A549 (cell line): ENCODE measurements around the gene TFCP2L1. TPM values are rescaled to one million over a fixed set of nuclear protein-coding genes. Genes with fewer than 3 reads are reported as not detected.

Experiments used
- ATAC-seq, 2 experiments: fragments of 200-7000 bp in 1 of 2; fragments of >200 bp in 1 of 2; cut with Nextera tagmentation in 1 of 2; cut with Tn5 transposase in 1 of 2; 3 replicates each; pipeline versions ENCODE4 v1.8.0 to v1.9.1; 2018 to 2020; ENCODE audit warnings: mild to moderate bottlenecking in 1 of 2, moderate library complexity in 1 of 2
- CTCF ChIA-PET: fragments of 300-600 bp; sonication (Branson Sonifier 250); formaldehyde crosslinking; extraction: SDS; loops from one replicate; lab custom pipeline; 2021; ENCODE audit warnings: antibody characterized with exemption, inconsistent platforms; lab: Yijun Ruan, JAX
- POLR2A ChIA-PET: fragments of 350-600 bp; formaldehyde crosslinking; extraction: SDS; loops from one replicate; lab custom pipeline; 2021; ENCODE audit warnings: antibody characterized with exemption, inconsistent platforms; lab: Yijun Ruan, JAX
- DNase-seq, 2 experiments: peaks; one replicate each; pipeline versions ENCODE4 v3.0.0 to v3.0.0-alpha.2; 2011 to 2016; ENCODE audit warnings: low read depth in 1 of 2, low spot score in 1 of 2
- FAIRE-seq: peaks from 2 replicates; lab custom pipeline; 2011; peaks lifted over from hg19 to GRCh38; lab: Jason Lieb, UNC
- H3K27ac ChIP-seq, 2 experiments: fragments of >200 bp; sonication (Bioruptor Twin); formaldehyde crosslinking; 3 replicates each; pipeline ENCODE4 v1.5.1; 2016 to 2017
- H3K4me1 ChIP-seq: fragments of >200 bp; sonication (Bioruptor Twin); formaldehyde crosslinking; 3 replicates; pipeline ENCODE4 v1.6.1; 2016
- H3K4me2 ChIP-seq: fragments of >200 bp; sonication (Bioruptor Twin); formaldehyde crosslinking; 3 replicates; pipeline ENCODE4 v1.6.1; 2016
- H3K4me3 ChIP-seq: fragments of >200 bp; sonication (Bioruptor Twin); formaldehyde crosslinking; 3 replicates; pipeline ENCODE4 v1.5.1; 2016
- H3K9me3 ChIP-seq: fragments of >200 bp; sonication (Bioruptor Twin); formaldehyde crosslinking; 3 replicates; pipeline ENCODE4 v1.6.1; 2016
- ATOH8 ChIP-seq: fragments of 250-450 bp; sonication (Bioruptor Pico); IDR thresholded peaks from 2 replicates; pipeline ENCODE4 v1.5.0; 2020; ENCODE audit warnings: low read depth, mild to moderate bottlenecking, moderate library complexity
- CBX2 ChIP-seq: fragments of 200-600 bp; sonication (generic); IDR thresholded peaks from 2 replicates; pipeline ENCODE4 v1.6.1; 2016; ENCODE audit warnings: low read depth, mild to moderate bottlenecking, borderline replicate concordance
- CBX8 ChIP-seq: fragments of 200-600 bp; sonication (generic); IDR thresholded peaks from 2 replicates; pipeline ENCODE4 v1.6.1; 2016
- E2F6 ChIP-seq: IDR thresholded peaks from 2 replicates; pipeline ENCODE4 v1.6.1; 2012; ENCODE audit warnings: low read depth, borderline replicate concordance
- EHMT2 ChIP-seq: fragments of 200-600 bp; sonication (generic); IDR thresholded peaks from 2 replicates; pipeline ENCODE4 v1.6.1; 2016; ENCODE audit warnings: antibody characterized with exemption, low read depth, mild to moderate bottlenecking, moderate library complexity
- ESRRA ChIP-seq: fragments of 150-350 bp; IDR thresholded peaks from 2 replicates; pipeline ENCODE4 v1.6.1; 2014; ENCODE audit warnings: mild to moderate bottlenecking, low read length, borderline replicate concordance
- HES2 ChIP-seq: fragments of >200 bp; sonication (Bioruptor Twin); formaldehyde crosslinking; IDR thresholded peaks from 2 replicates; pipeline ENCODE4 v1.6.1; 2016
- HEYL ChIP-seq: fragments of 250-450 bp; sonication (Bioruptor Pico); IDR thresholded peaks from 2 replicates; pipeline ENCODE4 v1.8.0; 2021; ENCODE audit warnings: mild to moderate bottlenecking, moderate library complexity
- HOXA7 ChIP-seq: fragments of 250-450 bp; sonication (Bioruptor Pico); IDR thresholded peaks from 2 replicates; pipeline ENCODE4 v1.5.0; 2020; ENCODE audit warnings: mild to moderate bottlenecking, moderate library complexity
- HOXB13 ChIP-seq: fragments of 250-450 bp; sonication (Bioruptor Pico); IDR thresholded peaks from 2 replicates; pipeline ENCODE4 v1.5.0; 2020; ENCODE audit warnings: low read depth, mild to moderate bottlenecking, moderate library complexity
- JUN ChIP-seq, 2 experiments: fragments of >200 bp; sonication (Bioruptor Twin); formaldehyde crosslinking; IDR thresholded peaks; 2 replicates in 1 of 2; 3 replicates in 1 of 2; pipeline ENCODE4 v1.6.1; 2016 to 2017
- JUNB ChIP-seq: fragments of >200 bp; sonication (Bioruptor Twin); formaldehyde crosslinking; IDR thresholded peaks from 2 replicates; pipeline ENCODE4 v1.6.1; 2016
- KDM1A ChIP-seq: fragments of 200-600 bp; sonication (generic); IDR thresholded peaks from 2 replicates; pipeline ENCODE4 v1.6.1; 2016; ENCODE audit warnings: low read depth, mild to moderate bottlenecking
- MAFK ChIP-seq: fragments of 450-650 bp; IDR thresholded peaks from 2 replicates; pipeline ENCODE4 v1.6.1; 2014; ENCODE audit not compliant: partially characterized antibody
- MAX ChIP-seq: IDR thresholded peaks from 2 replicates; pipeline ENCODE4 v1.6.1; 2012
- NFE2L2 ChIP-seq: fragments of 150-350 bp; conservative IDR thresholded peaks from 2 replicates; pipeline ENCODE4 v1.6.1; 2014; ENCODE audit warnings: low read length
- PBX3 ChIP-seq: IDR thresholded peaks from 2 replicates; pipeline ENCODE4 v1.6.1; 2012
- POLR2A ChIP-seq: IDR thresholded peaks from 2 replicates; pipeline ENCODE4 v1.6.1; 2012; ENCODE audit warnings: mild to moderate bottlenecking, low read length
- RCOR1 ChIP-seq: fragments of 150-350 bp; IDR thresholded peaks from 2 replicates; pipeline ENCODE4 v1.6.1; 2014; ENCODE audit warnings: antibody characterized with exemption, low read length, low read depth
- RNF2 ChIP-seq: fragments of 200-600 bp; sonication (generic); IDR thresholded peaks from 2 replicates; pipeline ENCODE4 v1.6.1; 2016; ENCODE audit warnings: low read depth, mild to moderate bottlenecking, antibody characterized with exemption, moderate library complexity, borderline replicate concordance
- SREBF2 ChIP-seq: fragments of 450-650 bp; IDR thresholded peaks from 2 replicates; pipeline ENCODE4 v1.6.1; 2014; ENCODE audit warnings: mild to moderate bottlenecking, moderate library complexity
- TP53 ChIP-seq: fragments of 250-450 bp; sonication (Bioruptor Pico); IDR thresholded peaks from 2 replicates; pipeline ENCODE4 v1.5.0; 2021; ENCODE audit warnings: mild to moderate bottlenecking, moderate library complexity
- ZFP36 ChIP-seq: fragments of 450-650 bp; IDR thresholded peaks from 2 replicates; pipeline ENCODE4 v1.6.1; 2014; ENCODE audit warnings: borderline replicate concordance; ENCODE audit not compliant: partially characterized antibody
- WGBS: methylation state at CpG from one replicate; pipeline ENCODE4 v1.1.6; 2017; ENCODE audit errors: missing lambda C conversion rate; 5-methylcytosine and 5-hydroxymethylcytosine counted together
- polyA plus RNA-seq, 4 experiments: library from polyadenylated mRNA; depleted of rRNA in 3 of 4; stranded (reverse); fragments of >200 nt; fragmentation: RNase III in 1 of 4; extraction: RNeasy Plus Mini Kit Qiagen cat#74134 plus additional on column Dnase treatment in 1 of 4; gene quantifications; 2 replicates in 3 of 4; 3 replicates in 1 of 4; pipeline ENCODE4 v1.2.3, GENCODE V29; 2011 to 2017

Gene TFCP2L1
- polyA plus RNA-seq, 2 of the 4 experiments (the other 2 are of a cell fraction): 1.3 to 3.1 TPM

- POLR2A ChIA-PET: no interaction called here
- Histone ChIP-seq H3K4me1 (peaks cover 3% of the 10 kb centered on the region; the same call in 1 of the 3 replicates), H3K4me3 (no peak overlapping the region), H3K9me3 (no peaks in the 10 kb centered on the region), H3K4me2 (no peak overlapping the region), H3K27ac (no peak overlapping the region)
- FAIRE-seq: no peak
- DNase-seq: no peak
- ATAC-seq: no peak
- TF ChIP-seq JUN (IDR thresholded peaks at IDR 0.05): no peak
- TF ChIP-seq MAFK: no peak
- 81% methylated on average over 10 of the region's 10 CpGs for WGBS
- CTCF ChIA-PET: no interaction called here
Measured at GRCh38 chr2:121217627-121218026, 67.4 kb downstream of the TFCP2L1 start.

GRCh38 chr2:121214296-121214695 is 70.7 kb downstream of the TFCP2L1 start:
- H3K4me2 ChIP-seq: no peak overlapping the region
- no peak overlapping the region for H3K27ac ChIP-seq
- 92% methylated on average over 10 of the region's 10 CpGs for WGBS
- no peak for TF ChIP-seq HEYL
- no peak for TF ChIP-seq TP53
- no peak for TF ChIP-seq CBX8
- no peak for TF ChIP-seq RCOR1
- no peak for TF ChIP-seq E2F6
- no peak for TF ChIP-seq ZFP36
- no peak for TF ChIP-seq SREBF2
- TF ChIP-seq CBX2: no peak
- TF ChIP-seq POLR2A: no peak
- no peak for TF ChIP-seq PBX3
- DNase-seq (no peak), ATAC-seq (no peak), FAIRE-seq (no peak)
- ChIA-PET CTCF (interaction anchor here (0.7 to 1.5 kb wide), 2 partner anchors 20 to 29 kb away, joined by 3 to 4 read pairs; no protein-coding TSS in a partner anchor), POLR2A (no interaction called here)
- H3K4me3 ChIP-seq: no peak overlapping the region
- peaks cover 19% of the 10 kb centered on the region for H3K4me1 ChIP-seq
- H3K9me3 ChIP-seq: no peaks in the 10 kb centered on the region

- DNase-seq (no peak), FAIRE-seq (no peak), ATAC-seq (no peak)
- POLR2A ChIA-PET: no interaction called here
- CTCF ChIA-PET: interaction anchor here (1.0 to 1.2 kb wide), 2 partner anchors 18 to 68 kb away, joined by 3 read pairs; no protein-coding TSS in a partner anchor
- 87% methylated on average over 8 of the region's 8 CpGs for WGBS
- TF ChIP-seq HOXB13 (CRISPR knock-in tag) (no peak), MAX (no peak), E2F6 (no peak), RNF2 (no peak), HES2 (no peak), EHMT2 (no peak), ZFP36 (no peak), JUNB (no peak), KDM1A (no peak), ATOH8 (CRISPR knock-in tag) (no peak), JUN (IDR thresholded peaks at IDR 0.05) (no peak), PBX3 (no peak), HOXA7 (CRISPR knock-in tag) (no peak), ESRRA (no peak), NFE2L2 (no peak)
- H3K4me3 ChIP-seq: no peak overlapping the region
- H3K27ac ChIP-seq: no peak overlapping the region
- no peak overlapping the region for H3K4me2 ChIP-seq
- H3K4me1 ChIP-seq: peaks cover 19% of the 10 kb centered on the region
- H3K9me3 ChIP-seq: no peaks in the 10 kb centered on the region
Measured at GRCh38 chr2:121213386-121213785, 71.6 kb downstream of the TFCP2L1 start.
